Measurements from ENCODE around the gene IL20. TPM values are rescaled to one million over a fixed set of nuclear protein-coding genes. Genes with fewer than 3 reads are reported as not detected.

IL20 gene
- total RNA-seq, 1 donor from 2014 or later: not detected

DNA sequence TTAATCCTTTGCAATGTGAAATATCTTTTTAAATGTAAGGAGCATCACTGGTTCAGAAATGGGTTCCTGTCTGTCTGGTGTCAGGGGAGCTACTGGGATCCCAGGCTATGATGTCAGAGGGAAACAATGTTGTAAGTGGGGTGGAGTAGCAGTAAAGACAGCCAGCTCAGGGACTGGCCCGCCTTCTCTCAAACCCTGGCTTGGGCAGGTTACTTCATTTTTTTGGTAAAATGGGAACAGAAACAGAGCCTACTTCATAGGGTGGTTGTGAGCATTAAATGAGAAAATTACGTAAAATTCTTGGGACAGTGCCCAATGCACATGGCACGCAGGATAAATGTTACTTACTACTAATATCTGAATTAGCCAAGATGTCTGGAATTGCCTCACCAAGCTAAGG lies 30.7 kb upstream of the IL20 start:
- peaks cover 17% of the 10 kb centered on the region for H3K4me1 Mint-ChIP-seq
- H3K36me3 Mint-ChIP-seq: no peaks in the 10 kb centered on the region
- H3K4me3 ChIP-seq: no peak overlapping the region
- no peaks in the 10 kb centered on the region for H3K79me2 ChIP-seq (ENCODE audit: low read depth)
- H3K27me3 ChIP-seq: no peaks in the 10 kb centered on the region
- H3F3A ChIP-seq (ENCODE audit: low read depth): peaks cover 9% of the 10 kb centered on the region
- TF ChIP-seq EZH2 (IDR thresholded peaks at IDR 0.05) (no peak), EZH2phosphoT487 (IDR thresholded peaks at IDR 0.05) (no peak)
- TF ChIP-seq, protein P1, sequence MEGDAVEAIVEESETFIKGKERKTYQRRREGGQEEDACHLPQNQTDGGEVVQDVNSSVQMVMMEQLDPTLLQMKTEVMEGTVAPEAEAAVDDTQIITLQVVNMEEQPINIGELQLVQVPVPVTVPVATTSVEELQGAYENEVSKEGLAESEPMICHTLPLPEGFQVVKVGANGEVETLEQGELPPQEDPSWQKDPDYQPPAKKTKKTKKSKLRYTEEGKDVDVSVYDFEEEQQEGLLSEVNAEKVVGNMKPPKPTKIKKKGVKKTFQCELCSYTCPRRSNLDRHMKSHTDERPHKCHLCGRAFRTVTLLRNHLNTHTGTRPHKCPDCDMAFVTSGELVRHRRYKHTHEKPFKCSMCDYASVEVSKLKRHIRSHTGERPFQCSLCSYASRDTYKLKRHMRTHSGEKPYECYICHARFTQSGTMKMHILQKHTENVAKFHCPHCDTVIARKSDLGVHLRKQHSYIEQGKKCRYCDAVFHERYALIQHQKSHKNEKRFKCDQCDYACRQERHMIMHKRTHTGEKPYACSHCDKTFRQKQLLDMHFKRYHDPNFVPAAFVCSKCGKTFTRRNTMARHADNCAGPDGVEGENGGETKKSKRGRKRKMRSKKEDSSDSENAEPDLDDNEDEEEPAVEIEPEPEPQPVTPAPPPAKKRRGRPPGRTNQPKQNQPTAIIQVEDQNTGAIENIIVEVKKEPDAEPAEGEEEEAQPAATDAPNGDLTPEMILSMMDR (IDR thresholded peaks at IDR 0.05): no peak
- no peak overlapping the region for H3K27ac ChIP-seq
- H3K36me3 ChIP-seq: no peaks in the 10 kb centered on the region
- H2AFZ ChIP-seq (replicated peaks): no peak overlapping the region
- no peak overlapping the region for H3K4me3 Mint-ChIP-seq
- no peaks in the 10 kb centered on the region for H3K9me3 ChIP-seq (ENCODE audit: low read depth)
- no peaks in the 10 kb centered on the region for H4K20me1 ChIP-seq (ENCODE audit: low read depth)
- no peaks in the 10 kb centered on the region for H3K9me3 Mint-ChIP-seq
- no peak overlapping the region for H3K27ac Mint-ChIP-seq
- no peak overlapping the region for H3K9ac ChIP-seq
- H3K4me2 ChIP-seq: no peak overlapping the region
- peaks cover 20% of the 10 kb centered on the region for H3K4me1 ChIP-seq
- DNase-seq (ENCODE audit: low spot score): no peak
- H3K27me3 Mint-ChIP-seq (ENCODE audit: insufficient read depth, low read depth): peaks cover 2% of the 10 kb centered on the region

DNA sequence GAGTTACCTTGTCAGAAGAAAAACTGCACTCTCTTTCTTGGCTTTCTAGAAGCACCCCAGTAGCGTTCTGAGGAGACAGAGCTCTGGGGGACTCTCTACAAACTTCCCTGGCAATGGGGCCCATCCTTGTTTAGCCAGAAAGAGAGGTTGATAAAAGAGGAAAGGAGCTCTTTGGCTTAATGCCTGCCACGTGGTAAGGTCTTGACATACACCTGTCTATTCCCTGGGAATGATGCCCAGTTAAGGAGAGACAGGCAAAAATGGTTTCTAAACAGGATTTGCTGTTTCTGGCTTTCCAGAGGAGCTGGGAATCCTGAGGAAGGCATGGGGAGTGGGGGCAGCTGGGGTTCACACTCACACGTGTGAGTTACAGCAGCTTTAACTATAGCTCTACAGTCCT lies 30.2 kb upstream of the IL20 start:
- Histone ChIP-seq H3K27me3 (no peaks in the 10 kb centered on the region), H3K9ac (no peak overlapping the region), H3K4me1 (peaks cover 20% of the 10 kb centered on the region), H3K36me3 (no peaks in the 10 kb centered on the region), H3K27ac (no peak overlapping the region), H3K79me2 (ENCODE audit: low read depth) (no peaks in the 10 kb centered on the region), H3K4me2 (no peak overlapping the region), H2AFZ (replicated peaks) (no peak overlapping the region), H3K4me3 (no peak overlapping the region), H3K9me3 (ENCODE audit: low read depth) (no peaks in the 10 kb centered on the region), H4K20me1 (ENCODE audit: low read depth) (no peaks in the 10 kb centered on the region), H3F3A (ENCODE audit: low read depth) (peaks cover 9% of the 10 kb centered on the region)
- no peak for TF ChIP-seq EZH2 (IDR thresholded peaks at IDR 0.05)
- TF ChIP-seq, protein P1 (IDR thresholded peaks at IDR 0.05): no peak
- no peak for TF ChIP-seq EZH2phosphoT487 (IDR thresholded peaks at IDR 0.05)
- Mint-ChIP-seq H3K27me3 (ENCODE audit: insufficient read depth, low read depth) (peaks cover 2% of the 10 kb centered on the region), H3K9me3 (no peaks in the 10 kb centered on the region), H3K4me3 (no peak overlapping the region), H3K4me1 (peaks cover 17% of the 10 kb centered on the region), H3K36me3 (no peaks in the 10 kb centered on the region), H3K27ac (no peak overlapping the region)
- DNase-seq (ENCODE audit: low spot score): no peak

DNA sequence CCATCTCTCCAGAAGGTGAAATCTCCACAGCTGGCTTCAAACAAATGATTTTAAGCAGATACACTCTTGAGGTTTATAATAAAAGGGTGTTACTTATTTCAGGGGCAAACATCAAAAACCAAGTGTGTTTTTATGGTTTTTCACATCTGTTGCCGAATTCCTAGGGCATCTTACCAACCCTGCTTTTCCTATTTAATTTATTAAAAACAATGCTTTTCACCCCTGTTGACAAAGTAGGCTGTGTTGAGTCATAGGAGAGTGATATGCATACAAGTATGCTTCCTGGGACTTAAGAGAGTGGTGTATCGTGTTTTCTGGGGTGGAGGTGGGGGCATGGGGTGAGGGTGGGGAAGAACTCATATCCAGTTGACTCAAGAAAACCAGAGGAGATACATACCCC lies 29.3 kb upstream of the IL20 start:
- Mint-ChIP-seq H3K36me3 (no peaks in the 10 kb centered on the region), H3K9me3 (no peaks in the 10 kb centered on the region), H3K4me3 (no peak overlapping the region), H3K27ac (no peak overlapping the region), H3K4me1 (peaks cover 17% of the 10 kb centered on the region), H3K27me3 (ENCODE audit: insufficient read depth, low read depth) (peaks cover 2% of the 10 kb centered on the region)
- H3K4me3 ChIP-seq: no peak overlapping the region
- H3K9me3 ChIP-seq (ENCODE audit: low read depth): no peaks in the 10 kb centered on the region
- no peaks in the 10 kb centered on the region for H3K27me3 ChIP-seq
- no peak overlapping the region for H3K4me2 ChIP-seq
- no peak overlapping the region for H2AFZ ChIP-seq (replicated peaks)
- DNase-seq (ENCODE audit: low spot score): no peak
- H4K20me1 ChIP-seq (ENCODE audit: low read depth): no peaks in the 10 kb centered on the region
- H3K36me3 ChIP-seq: no peaks in the 10 kb centered on the region
- H3K79me2 ChIP-seq (ENCODE audit: low read depth): no peaks in the 10 kb centered on the region
- H3K27ac ChIP-seq: no peak overlapping the region
- no peak for TF ChIP-seq EZH2 (IDR thresholded peaks at IDR 0.05)
- TF ChIP-seq, protein P1 (IDR thresholded peaks at IDR 0.05): no peak
- TF ChIP-seq EZH2phosphoT487 (IDR thresholded peaks at IDR 0.05): no peak
- H3K4me1 ChIP-seq: peaks cover 20% of the 10 kb centered on the region
- H3F3A ChIP-seq (ENCODE audit: low read depth): peaks cover 9% of the 10 kb centered on the region
- H3K9ac ChIP-seq: no peak overlapping the region
